DND-41 (cell line): ENCODE results near the gene PHB1.

ENCODE experiments used
- EZH2 ChIP-seq: IDR thresholded peaks from 3 replicates; pipeline ENCODE4 v1.6.1; 2012; ENCODE audit warnings: borderline replicate concordance, low read depth, mild to moderate bottlenecking, moderate library complexity, low read length, inconsistent platforms; ENCODE audit not compliant: severe bottlenecking
- TF ChIP-seq, protein P1 (sequence below): IDR thresholded peaks from 2 replicates; pipeline ENCODE4 v1.5.1; 2012; ENCODE audit warnings: borderline replicate concordance, low read length, moderate library complexity, mild to moderate bottlenecking; ENCODE audit not compliant: poor library complexity, severe bottlenecking; ENCODE audit errors: extremely low read depth

DNA sequence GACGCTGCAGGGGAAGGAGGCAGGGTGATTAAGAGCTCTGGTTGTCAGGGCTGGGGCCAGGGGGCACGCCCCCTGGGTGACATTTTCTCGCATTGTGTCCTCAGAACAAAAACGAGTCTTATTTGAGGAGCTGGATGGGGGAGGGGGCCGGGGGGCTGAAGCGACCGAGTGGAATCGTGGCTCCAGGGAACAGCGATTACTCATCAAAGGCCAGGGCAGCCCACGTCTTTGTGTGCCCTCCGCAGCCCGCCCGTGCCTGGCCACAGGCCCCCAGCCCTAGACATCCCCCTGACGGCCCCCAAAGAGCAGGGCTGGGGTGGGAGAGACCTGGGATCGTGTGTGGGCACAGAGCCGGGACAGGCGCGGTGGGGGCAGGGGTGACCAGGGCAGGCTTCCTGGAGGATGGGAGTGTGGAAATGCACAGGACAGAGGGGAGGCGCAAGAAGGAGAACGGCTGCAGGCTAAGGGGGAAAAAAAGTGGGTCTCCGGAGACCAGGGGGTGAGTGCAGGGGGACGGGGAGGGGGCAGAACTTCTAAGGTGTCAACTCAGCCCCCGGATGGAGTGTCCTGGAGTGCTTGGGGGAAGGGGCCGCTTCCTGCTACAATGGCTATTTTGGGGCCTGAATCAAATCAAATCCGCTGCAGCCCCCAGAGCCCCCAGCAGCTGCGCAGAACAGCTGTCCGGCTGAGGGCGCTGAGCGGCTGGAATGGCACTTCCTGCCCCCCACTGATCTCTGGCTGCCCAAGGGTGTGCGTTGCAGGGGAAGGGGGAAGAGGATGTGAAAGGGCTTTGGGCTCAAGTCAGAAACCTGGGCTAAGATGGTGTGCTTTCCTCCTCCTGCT, 24.0 kb upstream of the PHB1 start:
- TF ChIP-seq, protein P1, sequence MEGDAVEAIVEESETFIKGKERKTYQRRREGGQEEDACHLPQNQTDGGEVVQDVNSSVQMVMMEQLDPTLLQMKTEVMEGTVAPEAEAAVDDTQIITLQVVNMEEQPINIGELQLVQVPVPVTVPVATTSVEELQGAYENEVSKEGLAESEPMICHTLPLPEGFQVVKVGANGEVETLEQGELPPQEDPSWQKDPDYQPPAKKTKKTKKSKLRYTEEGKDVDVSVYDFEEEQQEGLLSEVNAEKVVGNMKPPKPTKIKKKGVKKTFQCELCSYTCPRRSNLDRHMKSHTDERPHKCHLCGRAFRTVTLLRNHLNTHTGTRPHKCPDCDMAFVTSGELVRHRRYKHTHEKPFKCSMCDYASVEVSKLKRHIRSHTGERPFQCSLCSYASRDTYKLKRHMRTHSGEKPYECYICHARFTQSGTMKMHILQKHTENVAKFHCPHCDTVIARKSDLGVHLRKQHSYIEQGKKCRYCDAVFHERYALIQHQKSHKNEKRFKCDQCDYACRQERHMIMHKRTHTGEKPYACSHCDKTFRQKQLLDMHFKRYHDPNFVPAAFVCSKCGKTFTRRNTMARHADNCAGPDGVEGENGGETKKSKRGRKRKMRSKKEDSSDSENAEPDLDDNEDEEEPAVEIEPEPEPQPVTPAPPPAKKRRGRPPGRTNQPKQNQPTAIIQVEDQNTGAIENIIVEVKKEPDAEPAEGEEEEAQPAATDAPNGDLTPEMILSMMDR: no peak
- TF ChIP-seq EZH2: no peak
